ENCODE measurements around the gene VSTM2L.

VSTM2L gene

DNA sequence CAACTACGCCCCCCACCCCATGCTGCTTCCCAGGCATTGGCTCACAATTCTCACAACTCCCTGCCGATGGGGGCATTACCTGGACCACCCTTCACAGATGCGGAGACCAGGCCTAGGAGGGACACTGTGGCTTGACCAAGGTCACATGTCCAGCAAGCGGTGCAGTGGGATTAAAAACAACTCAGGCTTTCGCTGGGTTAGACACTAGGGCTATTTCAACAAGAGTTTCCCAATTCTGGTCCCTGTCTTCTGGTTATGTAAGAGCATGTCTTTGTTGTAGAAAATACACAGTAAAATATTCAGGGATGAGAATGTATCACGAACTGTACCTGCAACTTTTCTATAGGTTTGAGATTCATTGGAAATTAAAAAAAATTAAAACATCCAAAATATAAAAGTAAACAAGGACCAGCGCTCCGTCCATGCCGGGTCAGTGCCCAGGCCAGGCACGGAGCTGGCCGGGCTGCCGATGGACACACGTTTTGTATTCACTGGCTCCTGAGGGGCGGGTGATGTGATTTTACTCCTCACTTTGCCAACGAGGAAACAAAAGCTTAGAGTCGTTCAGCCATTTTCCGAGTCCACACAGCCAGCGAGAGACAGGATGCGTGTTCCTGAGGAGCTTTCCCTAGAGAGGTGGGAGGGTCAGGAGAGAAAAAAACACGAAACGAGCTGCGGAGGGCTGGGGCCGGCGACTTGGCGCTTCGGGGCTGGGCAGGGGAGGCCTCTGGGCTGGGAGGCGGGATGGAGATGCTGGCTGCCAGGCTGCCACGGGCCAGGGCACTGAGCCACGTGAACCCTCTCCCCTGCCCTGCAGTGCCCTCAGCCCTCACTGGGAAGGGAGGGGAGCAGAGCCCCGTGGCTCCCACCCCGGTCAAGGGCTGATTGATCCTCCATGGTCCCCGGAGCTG lies 17.1 kb upstream of the VSTM2L start:
- H3K27me3 Mint-ChIP-seq, result peaks cover 5 to 23% of the 10 kb centered on the region in 2 donors
- H3K9me3 Mint-ChIP-seq, result no peaks in the 10 kb centered on the region
- H3K4me1 Mint-ChIP-seq (ENCODE audit: low read depth in 2 of 2), result no peaks in the 10 kb centered on the region
- no peak overlapping the region for H3K27ac Mint-ChIP-seq
- ATAC-seq (replicated peaks) (no peak), DNase-seq (no peak)
- no peak overlapping the region for H3K4me3 Mint-ChIP-seq
- H3K36me3 Mint-ChIP-seq (ENCODE audit: insufficient read depth), result no peaks in the 10 kb centered on the region

DNA sequence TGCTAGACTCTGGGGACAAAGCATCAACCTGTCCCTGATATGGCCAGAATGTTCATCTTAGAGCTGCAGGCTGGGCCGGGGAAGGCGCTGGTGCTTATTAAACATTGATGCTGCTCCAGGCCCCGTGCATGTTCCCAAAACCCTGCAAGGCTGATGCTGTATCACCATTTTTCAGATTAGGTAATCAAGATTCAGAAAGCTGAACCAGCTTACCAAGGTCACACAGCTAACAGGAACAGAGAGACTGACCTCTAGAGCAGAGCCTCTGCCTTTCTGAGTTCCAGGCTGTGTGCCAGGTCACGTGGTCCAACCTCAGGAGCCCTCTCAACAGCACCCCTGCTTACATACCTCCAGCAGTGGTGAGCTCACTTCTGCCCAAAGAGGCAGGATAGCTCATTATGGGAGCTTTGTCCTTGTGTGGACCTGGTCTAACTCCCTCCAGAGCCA lies 16.1 kb upstream of the VSTM2L start:
- no peak for ATAC-seq (replicated peaks)
- Mint-ChIP-seq H3K27me3 (peaks cover 5 to 23% of the 10 kb centered on the region in 2 donors), H3K9me3 (no peaks in the 10 kb centered on the region)

DNA sequence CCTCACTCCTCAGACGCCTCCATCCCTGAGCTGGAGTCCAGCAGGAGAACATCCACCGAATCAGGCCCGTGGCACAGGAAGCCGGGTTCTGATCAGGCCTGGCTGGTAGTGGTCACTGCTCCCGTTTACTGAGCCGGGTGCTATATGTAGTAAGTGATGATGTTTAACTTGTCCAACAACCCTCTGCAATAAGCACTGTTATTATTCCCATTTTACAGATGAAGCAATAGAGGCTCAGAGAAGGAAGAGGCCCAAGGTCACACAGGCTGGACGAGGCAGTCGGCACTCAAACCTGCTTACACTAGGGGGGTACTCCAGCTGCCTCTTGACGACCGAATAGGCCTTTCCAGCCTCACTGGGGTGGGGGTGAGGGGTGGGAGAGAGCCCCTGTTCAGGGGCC lies 14.3 kb upstream of the VSTM2L start:
- no peak overlapping the region for H3K27ac Mint-ChIP-seq
- DNase-seq (no peak), ATAC-seq (replicated peaks) (no peak)
- H3K27me3 Mint-ChIP-seq, result peaks cover 5 to 23% of the 10 kb centered on the region in 2 donors
- H3K9me3 Mint-ChIP-seq, result no peaks in the 10 kb centered on the region
- H3K36me3 Mint-ChIP-seq (ENCODE audit: insufficient read depth), result no peaks in the 10 kb centered on the region
- H3K4me3 Mint-ChIP-seq, result no peak overlapping the region
- H3K4me1 Mint-ChIP-seq (ENCODE audit: low read depth in 2 of 2), result no peaks in the 10 kb centered on the region

More for the DNA sequence above, 16.1 kb upstream of the VSTM2L start:
- H3K36me3 Mint-ChIP-seq (ENCODE audit: insufficient read depth), result no peaks in the 10 kb centered on the region
- no peaks in the 10 kb centered on the region for H3K4me1 Mint-ChIP-seq (ENCODE audit: low read depth in 2 of 2)
- no peak overlapping the region for H3K27ac Mint-ChIP-seq
- no peak overlapping the region for H3K4me3 Mint-ChIP-seq
- DNase-seq, result no peak

DNA sequence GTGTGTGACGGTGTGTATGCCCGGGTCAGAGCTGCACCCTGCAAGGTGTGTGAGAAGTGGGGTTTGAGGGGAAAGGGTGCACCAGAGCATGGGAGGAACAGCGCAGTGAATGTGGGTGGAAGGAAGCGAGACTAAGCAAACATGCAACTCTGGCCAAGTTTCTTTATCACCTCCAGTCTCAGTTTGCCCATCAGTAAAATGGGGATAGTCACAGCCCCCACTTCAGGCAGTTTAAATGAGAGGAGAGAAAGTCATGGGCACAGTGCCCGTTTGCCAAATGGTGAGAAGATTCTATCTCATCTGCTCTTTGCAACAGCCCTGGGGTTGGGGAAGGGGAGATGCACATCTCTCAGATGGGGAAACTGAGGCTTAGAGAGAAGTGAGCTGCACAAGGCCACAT lies 12.8 kb upstream of the VSTM2L start:
- ATAC-seq (replicated peaks), result no peak
- no peak for DNase-seq
- Mint-ChIP-seq H3K4me3 (no peak overlapping the region), H3K36me3 (ENCODE audit: insufficient read depth) (no peaks in the 10 kb centered on the region), H3K27ac (no peak overlapping the region), H3K27me3 (peaks cover 5 to 23% of the 10 kb centered on the region in 2 donors), H3K4me1 (ENCODE audit: low read depth in 2 of 2) (peaks cover 0 to 3% of the 10 kb centered on the region in 2 donors), H3K9me3 (no peaks in the 10 kb centered on the region)

DNA sequence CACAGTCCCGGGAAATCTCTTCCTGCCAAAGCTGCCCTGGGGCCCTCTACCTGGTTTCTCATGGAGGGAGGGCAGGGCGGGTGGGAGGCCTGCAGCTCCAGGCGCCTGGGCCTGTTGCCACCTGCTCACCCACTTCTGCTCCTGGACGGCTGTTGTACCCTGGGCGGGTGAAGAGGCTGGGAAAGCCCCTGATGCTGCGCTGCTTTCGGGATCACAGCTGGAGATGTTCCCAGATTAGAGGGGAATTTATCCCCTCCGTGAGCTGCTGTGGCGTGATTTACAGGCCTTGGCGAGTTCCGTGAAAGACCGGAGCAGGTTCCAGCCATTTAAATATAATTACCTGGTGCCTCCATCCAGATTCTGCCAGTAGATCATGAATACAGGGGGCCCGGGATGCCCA lies 12.3 kb upstream of the VSTM2L start:
- Mint-ChIP-seq H3K9me3 (no peaks in the 10 kb centered on the region), H3K27ac (no peak overlapping the region), H3K4me1 (ENCODE audit: low read depth in 2 of 2) (peaks cover 0 to 3% of the 10 kb centered on the region in 2 donors), H3K4me3 (no peak overlapping the region), H3K36me3 (ENCODE audit: insufficient read depth) (no peaks in the 10 kb centered on the region), H3K27me3 (peaks cover 5 to 23% of the 10 kb centered on the region in 2 donors)
- no peak for DNase-seq
- ATAC-seq (replicated peaks), result no peak

DNA sequence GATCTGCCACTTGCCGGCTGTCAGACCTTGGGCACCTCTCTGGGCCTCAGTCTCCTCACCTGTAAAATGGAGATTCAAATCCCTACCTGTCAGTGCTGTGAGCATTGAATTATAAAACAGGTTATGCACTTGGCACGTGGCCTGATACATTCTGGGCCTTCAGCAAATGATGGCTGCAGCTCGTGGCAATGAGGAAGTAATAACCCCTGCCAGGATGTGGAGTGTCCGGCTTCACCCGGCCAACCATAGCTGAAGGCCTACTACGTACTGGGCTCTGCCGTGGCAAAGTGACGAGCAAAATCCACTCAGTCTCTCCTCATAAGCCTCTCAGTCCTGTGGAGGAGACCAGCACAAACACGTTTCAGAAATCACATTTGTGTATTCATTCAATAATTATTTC lies 10.9 kb upstream of the VSTM2L start:
- no peaks in the 10 kb centered on the region for H3K36me3 Mint-ChIP-seq (ENCODE audit: insufficient read depth)
- H3K27me3 Mint-ChIP-seq, result peaks cover 5 to 22% of the 10 kb centered on the region in 2 donors
- ATAC-seq (replicated peaks), result no peak
- H3K4me1 Mint-ChIP-seq (ENCODE audit: low read depth in 2 of 2), result peaks cover 0 to 3% of the 10 kb centered on the region in 2 donors
- H3K4me3 Mint-ChIP-seq, result no peak overlapping the region
- no peak overlapping the region for H3K27ac Mint-ChIP-seq
- no peak for DNase-seq
- no peaks in the 10 kb centered on the region for H3K9me3 Mint-ChIP-seq

DNA sequence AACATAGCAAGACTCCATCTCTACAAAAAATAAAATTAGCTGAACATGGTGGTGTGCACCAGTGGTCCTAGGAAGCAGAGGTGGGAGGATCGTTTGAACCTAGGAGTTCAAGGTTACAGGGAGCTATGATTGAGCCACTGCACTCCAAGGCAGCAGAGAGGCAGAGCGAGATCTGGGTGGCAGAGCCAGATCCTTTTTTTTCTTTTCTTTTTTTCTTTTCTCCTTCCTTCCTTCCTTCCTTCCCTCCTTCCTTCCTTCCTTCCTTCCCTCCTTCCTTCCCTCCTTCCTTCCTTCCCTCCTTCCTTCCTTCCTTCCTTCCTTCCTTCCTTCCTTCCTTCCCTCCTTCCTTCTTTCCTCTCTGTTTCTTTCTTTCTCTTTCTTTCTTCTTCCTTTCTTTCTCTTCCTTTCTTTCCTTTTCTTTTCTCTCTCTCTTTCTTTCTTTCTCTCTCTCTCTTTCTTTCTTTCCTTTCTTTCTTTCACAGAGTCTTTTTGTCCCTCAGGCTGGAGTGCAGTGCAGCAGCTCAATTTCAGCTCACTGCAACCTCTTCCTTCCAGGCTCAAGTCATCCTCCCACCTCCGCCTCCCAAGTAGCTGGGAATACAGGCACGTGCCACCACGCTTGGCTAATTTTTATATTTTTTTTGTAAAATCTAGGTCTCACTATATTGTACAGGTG lies 9.2 kb upstream of the VSTM2L start:
- ATAC-seq (replicated peaks) (no peak), DNase-seq (no peak)
- H3K27ac Mint-ChIP-seq, result no peak overlapping the region
- H3K4me1 Mint-ChIP-seq (ENCODE audit: low read depth in 2 of 2), result peaks cover 0 to 3% of the 10 kb centered on the region in 2 donors
- no peak overlapping the region for H3K4me3 Mint-ChIP-seq
- no peaks in the 10 kb centered on the region for H3K9me3 Mint-ChIP-seq
- H3K36me3 Mint-ChIP-seq (ENCODE audit: insufficient read depth), result no peaks in the 10 kb centered on the region
- H3K27me3 Mint-ChIP-seq, result peaks cover 12 to 18% of the 10 kb centered on the region in 2 donors

DNA sequence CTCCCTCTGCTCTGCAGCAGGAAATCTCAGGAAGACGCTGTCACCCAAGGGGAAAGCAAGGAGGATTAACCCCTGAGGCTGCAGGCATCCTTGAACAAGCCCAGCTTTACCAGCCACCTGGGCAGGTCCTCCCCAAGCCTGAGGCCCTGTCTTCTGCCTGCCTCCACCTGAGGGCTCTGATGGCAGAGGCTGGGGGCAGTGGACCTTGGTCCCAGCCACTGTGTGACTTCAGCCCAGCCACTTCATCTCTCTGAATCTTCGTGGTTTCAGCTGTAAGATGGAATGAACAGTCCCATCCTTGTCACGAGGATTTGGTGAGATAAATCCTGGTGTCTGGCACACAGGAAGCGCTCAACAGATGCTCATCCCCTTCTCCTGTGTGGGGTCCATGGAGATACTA lies 8.5 kb upstream of the VSTM2L start:
- ATAC-seq (replicated peaks), result no peak
- H3K27ac Mint-ChIP-seq, result no peak overlapping the region
- peaks cover 0 to 3% of the 10 kb centered on the region in 2 donors for H3K4me1 Mint-ChIP-seq (ENCODE audit: low read depth in 2 of 2)

DNA sequence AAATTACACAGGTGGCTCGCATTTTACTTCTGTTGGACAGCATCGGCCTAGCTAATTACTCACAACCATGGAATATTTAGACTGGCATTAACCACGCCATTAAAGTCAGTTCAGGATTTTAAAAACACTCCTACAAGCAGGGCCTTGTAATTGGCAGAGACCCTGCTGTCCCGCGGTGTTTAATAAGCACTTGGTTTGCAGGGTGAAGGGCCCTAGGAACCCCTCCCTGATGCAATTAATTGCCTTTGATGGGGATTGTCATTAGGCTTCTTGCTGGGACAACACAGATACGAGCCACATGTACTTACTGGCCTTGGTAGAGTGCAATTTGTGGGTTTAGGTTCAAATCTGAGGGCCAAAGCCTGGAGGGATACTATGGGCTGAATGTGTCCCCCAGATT lies 7.8 kb upstream of the VSTM2L start:
- peaks cover 0 to 3% of the 10 kb centered on the region in 2 donors for H3K4me1 Mint-ChIP-seq (ENCODE audit: low read depth in 2 of 2)
- no peak overlapping the region for H3K27ac Mint-ChIP-seq
- no peaks in the 10 kb centered on the region for H3K36me3 Mint-ChIP-seq (ENCODE audit: insufficient read depth)
- no peaks in the 10 kb centered on the region for H3K9me3 Mint-ChIP-seq
- H3K27me3 Mint-ChIP-seq, result peaks cover 16 to 26% of the 10 kb centered on the region in 2 donors
- no peak for ATAC-seq (replicated peaks)
- no peak for DNase-seq
- no peak overlapping the region for H3K4me3 Mint-ChIP-seq

More for the DNA sequence above, 8.5 kb upstream of the VSTM2L start:
- peaks cover 17 to 26% of the 10 kb centered on the region in 2 donors for H3K27me3 Mint-ChIP-seq
- no peaks in the 10 kb centered on the region for H3K9me3 Mint-ChIP-seq
- H3K4me3 Mint-ChIP-seq, result no peak overlapping the region
- no peaks in the 10 kb centered on the region for H3K36me3 Mint-ChIP-seq (ENCODE audit: insufficient read depth)
- no peak for DNase-seq

DNA sequence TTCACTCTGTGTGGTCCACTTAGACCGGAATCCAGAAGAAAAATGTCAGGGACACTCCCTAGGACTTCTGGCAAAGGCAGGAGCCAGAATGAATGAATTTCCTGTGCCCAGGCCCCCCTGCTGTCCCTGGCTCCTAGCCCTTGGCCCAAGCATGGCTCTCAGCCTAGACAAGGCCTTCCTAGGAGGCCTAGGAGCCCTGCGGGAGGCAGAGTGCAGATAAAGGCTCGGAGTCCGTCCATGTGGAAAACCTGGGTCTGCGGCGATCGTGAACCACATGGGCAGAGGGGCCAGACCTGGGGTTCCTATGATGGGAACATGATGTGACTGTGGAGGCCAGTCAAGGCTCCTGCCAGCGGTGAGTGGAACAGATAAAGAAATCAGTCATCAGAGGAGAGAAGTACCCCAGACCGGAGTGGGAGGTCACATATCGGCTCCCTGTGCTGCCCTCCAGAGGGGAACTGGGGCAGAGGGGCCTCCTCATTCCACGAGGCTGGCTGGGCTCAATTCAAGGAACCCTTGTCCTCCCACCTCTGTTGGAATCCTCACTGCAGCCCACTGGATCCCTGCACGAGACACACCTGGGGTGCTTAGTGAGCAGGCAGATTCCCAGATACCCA lies 5.9 kb upstream of the VSTM2L start:
- ATAC-seq (replicated peaks) (no peak), DNase-seq (no peak)
- peaks cover 4 to 7% of the 10 kb centered on the region in 2 donors for H3K4me1 Mint-ChIP-seq (ENCODE audit: low read depth in 2 of 2)
- H3K9me3 Mint-ChIP-seq, result no peaks in the 10 kb centered on the region
- no peak overlapping the region for H3K4me3 Mint-ChIP-seq
- no peak overlapping the region for H3K27ac Mint-ChIP-seq
- H3K36me3 Mint-ChIP-seq (ENCODE audit: insufficient read depth), result no peaks in the 10 kb centered on the region
- H3K27me3 Mint-ChIP-seq, result peaks cover 28 to 43% of the 10 kb centered on the region in 2 donors

DNA sequence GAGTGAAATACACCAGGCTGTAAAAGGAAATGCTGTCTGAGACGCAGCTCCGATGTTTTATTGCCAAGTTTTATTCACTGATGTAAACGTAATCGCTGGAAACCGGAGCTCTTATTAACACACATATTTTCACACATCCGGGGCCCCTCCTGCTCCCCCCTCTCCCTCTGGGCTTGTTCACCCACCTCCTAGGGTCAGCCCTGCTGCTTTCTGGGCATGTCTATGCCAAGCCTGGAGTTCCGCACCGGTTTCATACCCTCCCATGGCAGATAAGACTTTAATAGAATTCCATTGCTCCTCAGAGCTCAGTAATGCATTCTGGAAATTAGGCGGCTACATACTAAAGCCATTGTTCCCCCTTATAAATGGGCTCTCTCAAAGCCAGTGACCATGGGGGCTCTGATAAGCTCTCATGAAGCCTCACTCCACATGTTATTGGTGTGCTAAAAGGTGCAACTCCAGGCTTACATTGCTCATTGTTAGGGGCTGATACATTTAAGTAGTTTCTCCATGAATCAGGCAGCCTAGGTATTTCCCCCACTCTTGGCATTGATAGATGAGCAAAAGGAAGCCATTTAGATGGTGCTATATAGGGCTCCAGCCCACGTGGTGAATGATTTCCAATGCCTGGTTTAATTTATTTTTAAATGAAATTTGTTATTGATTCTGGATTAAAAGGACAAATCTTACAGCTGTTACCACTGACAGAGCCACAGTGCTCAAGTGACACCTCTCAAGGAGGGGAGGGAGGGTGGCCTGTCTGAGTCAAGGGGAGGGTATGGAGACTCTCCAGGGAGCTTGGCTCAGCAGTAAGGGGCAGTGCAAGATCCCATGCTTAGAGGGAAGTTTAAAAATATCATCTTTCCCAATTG lies 4.5 kb upstream of the VSTM2L start:
- DNase-seq (no peak), ATAC-seq (replicated peaks) (no peak)
- Mint-ChIP-seq H3K9me3 (no peaks in the 10 kb centered on the region), H3K36me3 (ENCODE audit: insufficient read depth) (no peaks in the 10 kb centered on the region), H3K27ac (no peak overlapping the region), H3K27me3 (peaks cover 34 to 51% of the 10 kb centered on the region in 2 donors), H3K4me3 (no peak overlapping the region), H3K4me1 (ENCODE audit: low read depth in 2 of 2) (peaks cover 7% of the 10 kb centered on the region in 2 donors)

DNA sequence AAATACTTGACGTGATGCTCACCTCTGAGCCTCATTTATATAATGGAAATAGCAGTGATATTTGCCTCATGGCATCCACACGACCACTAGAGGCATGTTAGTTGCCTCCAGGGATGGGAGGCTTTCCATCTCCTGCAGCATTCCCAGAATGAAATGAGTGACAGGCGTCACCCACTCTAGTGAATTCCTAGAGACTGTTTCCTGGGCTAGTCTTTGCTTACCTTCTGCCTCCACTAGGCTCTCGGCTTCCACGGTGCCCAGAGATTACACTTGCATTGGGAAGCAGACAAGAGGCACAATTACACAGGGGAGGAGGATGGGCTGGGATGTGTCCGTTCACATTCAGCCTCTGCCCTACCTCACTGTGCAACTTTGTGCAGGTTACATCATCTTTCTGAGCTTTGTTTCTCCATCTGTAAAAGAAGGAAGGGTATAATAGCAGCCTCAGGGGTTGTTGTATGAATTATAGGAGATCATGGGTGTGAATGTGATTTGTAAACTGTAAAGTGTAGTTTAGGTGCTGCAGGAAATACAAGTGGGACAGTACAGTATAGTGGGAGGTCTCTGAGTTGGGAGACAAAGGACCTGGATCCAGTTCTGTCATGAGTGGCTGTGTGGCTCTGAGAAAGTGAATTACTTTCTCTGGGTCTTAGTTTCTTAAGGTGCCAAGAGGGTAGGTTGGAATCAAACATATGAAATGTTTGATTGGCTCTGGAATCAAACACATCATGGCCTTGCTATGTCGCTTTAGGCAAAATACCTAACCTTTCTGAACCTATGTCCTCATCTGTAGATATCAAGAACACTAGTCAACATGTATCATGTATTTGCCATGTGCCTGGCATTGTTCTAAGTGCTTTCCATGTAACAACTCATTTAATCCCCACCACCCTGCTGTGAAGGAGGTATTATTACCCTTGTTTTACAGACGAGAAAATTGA lies 3.6 kb upstream of the VSTM2L start:
- Mint-ChIP-seq H3K36me3 (ENCODE audit: insufficient read depth) (no peaks in the 10 kb centered on the region), H3K27ac (no peak overlapping the region), H3K27me3 (peaks cover 43 to 60% of the 10 kb centered on the region in 2 donors), H3K9me3 (no peaks in the 10 kb centered on the region), H3K4me1 (ENCODE audit: low read depth in 2 of 2) (peaks cover 9 to 12% of the 10 kb centered on the region in 2 donors), H3K4me3 (no peak overlapping the region)
- no peak for DNase-seq
- ATAC-seq (replicated peaks), result no peak

All from effector memory CD8-positive, alpha-beta T cell (primary cell).